ENCODE measurements around the gene ARHGEF19.
"Not testable (repeated sequence)": the region's sequence is repeated elsewhere in the genome, so short reads cannot be mapped to it uniquely, and the experiment has no call there.

ARHGEF19 gene

GRCh38 chr1:16204634-16205333 lies 7.7 kb downstream of the ARHGEF19 start:
- peak; percentile 70 for DNase-seq (ENCODE audit: low spot score)

- DNase-seq (ENCODE audit: low spot score), result no peak
Observed at GRCh38 chr1:16204216-16204615, 8.2 kb downstream of the ARHGEF19 start.

GRCh38 chr1:16203550-16203949 lies 8.9 kb downstream of the ARHGEF19 start:
- no peak for DNase-seq (ENCODE audit: low spot score)

GRCh38 chr1:16202281-16203210 lies 9.9 kb downstream of the ARHGEF19 start:
- no peak for DNase-seq (ENCODE audit: low spot score)

GRCh38 chr1:16199700-16200099 lies 12.8 kb downstream of the ARHGEF19 start:
- DNase-seq (ENCODE audit: low spot score), result no peak

GRCh38 chr1:16199157-16199501 lies 13.3 kb downstream of the ARHGEF19 start:
- DNase-seq (ENCODE audit: low spot score), result no peak

- DNase-seq (ENCODE audit: low spot score), result no peak
Observed at GRCh38 chr1:16198444-16199156, 13.9 kb downstream of the ARHGEF19 start.

- no peak for DNase-seq (ENCODE audit: low spot score)
Observed at GRCh38 chr1:16196874-16197273, 15.6 kb downstream of the ARHGEF19 start.

- DNase-seq (ENCODE audit: low spot score), result not testable (repeated sequence)
Observed at GRCh38 chr1:16196139-16196538, 16.3 kb downstream of the ARHGEF19 start.

GRCh38 chr1:16195518-16195905 lies 16.9 kb downstream of the ARHGEF19 start:
- no peak for DNase-seq (ENCODE audit: low spot score)

- no peak for DNase-seq (ENCODE audit: low spot score)
Observed at GRCh38 chr1:16191916-16192546, 20.4 kb downstream of the ARHGEF19 start.

- DNase-seq (ENCODE audit: low spot score), result no peak
Observed at GRCh38 chr1:16191309-16191708, 21.1 kb downstream of the ARHGEF19 start.

- DNase-seq (ENCODE audit: low spot score), result no peak
Observed at GRCh38 chr1:16189921-16190621, 22.4 kb downstream of the ARHGEF19 start.

- DNase-seq (ENCODE audit: low spot score), result no peak
Observed at GRCh38 chr1:16189003-16189402, 23.4 kb downstream of the ARHGEF19 start.

- peak; percentile 73 for DNase-seq (ENCODE audit: low spot score)
Observed at GRCh38 chr1:16187748-16188401, 24.6 kb downstream of the ARHGEF19 start.

GRCh38 chr1:16186655-16187235 lies 25.7 kb downstream of the ARHGEF19 start:
- no peak for DNase-seq (ENCODE audit: low spot score)

- DNase-seq (ENCODE audit: low spot score), result no peak
Observed at GRCh38 chr1:16184557-16185303, 27.7 kb downstream of the ARHGEF19 start.

GRCh38 chr1:16183765-16184556 lies 28.5 kb downstream of the ARHGEF19 start:
- no peak for DNase-seq (ENCODE audit: low spot score)

- DNase-seq (ENCODE audit: low spot score), result no peak
Observed at GRCh38 chr1:16183179-16183578, 29.3 kb downstream of the ARHGEF19 start.

All from HuH-7 (cell line).